Endodermal cell (in vitro differentiated cells): ENCODE data around the gene H3-3A. TPM values are rescaled to one million over a fixed set of nuclear protein-coding genes. Genes with fewer than 3 reads are reported as not detected.

ENCODE experiments used
- DNase-seq: peaks from one replicate; pipeline ENCODE4 v3.0.0-alpha.2; 2017
- H3K27ac ChIP-seq: 2 replicates; pipeline ENCODE4 v1.5.1; 2013; ENCODE audit warnings: mild to moderate bottlenecking, low read depth, low read length, moderate library complexity
- H3K27me3 ChIP-seq: 2 replicates; pipeline ENCODE4 v1.6.1; 2013; ENCODE audit warnings: mild to moderate bottlenecking, low read length, moderate library complexity; ENCODE audit not compliant: insufficient read depth, control insufficient read depth, poor library complexity, severe bottlenecking
- H3K36me3 ChIP-seq: 2 replicates; pipeline ENCODE4 v1.7.0; 2013; ENCODE audit warnings: mild to moderate bottlenecking, low read length, moderate library complexity; ENCODE audit not compliant: control insufficient read depth, insufficient read depth
- H3K4me1 ChIP-seq: one replicate; pipeline ENCODE4 v1.7.0; 2013; ENCODE audit warnings: low read length; ENCODE audit not compliant: control insufficient read depth, insufficient read depth
- H3K4me3 ChIP-seq: 2 replicates; pipeline ENCODE4 v1.5.1; 2013; ENCODE audit warnings: mild to moderate bottlenecking, low read length, moderate library complexity
- H3K9ac ChIP-seq: 2 replicates; pipeline ENCODE4 v1.6.1; 2013; ENCODE audit warnings: mild to moderate bottlenecking, low read length, moderate library complexity; ENCODE audit not compliant: poor library complexity, severe bottlenecking; ENCODE audit errors: extremely low read depth
- H3K9me3 ChIP-seq: 2 replicates; pipeline ENCODE4 v1.6.1; 2013; ENCODE audit warnings: mild to moderate bottlenecking, low read length, moderate library complexity; ENCODE audit not compliant: control insufficient read depth
- H3K27ac Mint-ChIP-seq: 2 replicates; pipeline ENCODE4 v1.8.0; 2020; ENCODE audit warnings: mixed read lengths
- H3K27me3 Mint-ChIP-seq: 2 replicates; pipeline ENCODE4 v1.8.0; 2021; ENCODE audit warnings: mild to moderate bottlenecking, mixed read lengths; ENCODE audit not compliant: insufficient read depth
- H3K36me3 Mint-ChIP-seq: 2 replicates; pipeline ENCODE4 v1.8.0; 2020; ENCODE audit warnings: low read depth, mixed read lengths
- H3K4me1 Mint-ChIP-seq: 2 replicates; pipeline ENCODE4 v1.8.0; 2020; ENCODE audit warnings: mixed read lengths
- H3K4me3 Mint-ChIP-seq: 2 replicates; pipeline ENCODE4 v1.8.0; 2020; ENCODE audit warnings: mild to moderate bottlenecking, moderate library complexity, mixed read lengths
- H3K9me3 Mint-ChIP-seq: 2 replicates; pipeline ENCODE4 v1.8.0; 2020; ENCODE audit warnings: mild to moderate bottlenecking, mixed read lengths
- CTCF ChIP-seq: fragments of 200-600 bp; sonication (generic); conservative IDR thresholded peaks from 2 replicates; pipeline ENCODE4 v1.5.0; 2021; ENCODE audit warnings: antibody characterized with exemption, mild to moderate bottlenecking
- WGBS, 2 experiments: methylation state at CpG; one replicate each; pipeline versions ENCODE4 v1.1.5 to v1.1.7; 2013; ENCODE audit warnings: missing lambda C conversion rate in 2 of 2, mixed read lengths in 1 of 2; ENCODE audit not compliant: insufficient coverage in 1 of 2, insufficient read length in 1 of 2; 5-methylcytosine and 5-hydroxymethylcytosine counted together
- total RNA-seq, 2 donors: library from RNA; stranded (reverse); fragmentation: NEBNext Ultra II Directional in 1 of 2; extraction: Animal tissue kit (Norgen Biotek cat#: 25700) in 1 of 2; gene quantifications; 2 replicates in 1 of 2; 3 replicates in 1 of 2; pipeline ENCODE4 v1.2.1, GENCODE V29; 2021

H3-3A gene
- total RNA-seq, 2 donors from 2014 or later, result 733 to 829 TPM

DNA sequence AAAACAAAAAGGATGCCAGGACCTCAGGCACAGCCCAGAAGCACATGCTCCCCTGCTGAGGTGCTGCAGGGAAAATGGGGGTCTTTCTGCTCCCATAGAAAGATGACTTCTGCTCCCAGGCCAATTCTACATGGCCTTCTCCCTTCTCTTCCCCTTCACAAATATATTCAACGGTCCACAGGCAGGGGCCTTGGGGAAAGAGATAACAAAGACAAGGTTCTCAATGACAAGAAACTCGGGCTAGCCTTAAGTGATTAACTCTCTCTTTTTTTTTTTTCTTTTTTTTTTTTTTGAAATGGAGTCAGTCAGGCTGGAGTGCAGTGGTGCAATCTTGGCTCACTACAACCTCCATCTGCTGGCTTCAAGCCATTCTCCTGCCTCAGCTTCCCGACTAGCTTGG is 54.2 kb downstream of the H3-3A start:
- Histone ChIP-seq H3K9ac (no peak overlapping the region), H3K4me1 (peaks cover 11% of the 10 kb centered on the region), H3K27ac (no peak overlapping the region), H3K4me3 (no peak overlapping the region), H3K9me3 (no peaks in the 10 kb centered on the region), H3K36me3 (no peaks in the 10 kb centered on the region), H3K27me3 (peaks cover 11% of the 10 kb centered on the region)
- TF ChIP-seq CTCF, result no peak
- H3K36me3 Mint-ChIP-seq, result no peaks in the 10 kb centered on the region
- WGBS, 2 experiments, result 77 to 96% methylated on average over 3 of the region's 3 CpGs
- peaks cover 11% of the 10 kb centered on the region for H3K9me3 Mint-ChIP-seq
- H3K27ac Mint-ChIP-seq, result no peak overlapping the region
- no peak overlapping the region for H3K4me3 Mint-ChIP-seq
- peaks cover 10% of the 10 kb centered on the region for H3K4me1 Mint-ChIP-seq
- H3K27me3 Mint-ChIP-seq, result peaks cover 41% of the 10 kb centered on the region
- DNase-seq, result no peak

DNA sequence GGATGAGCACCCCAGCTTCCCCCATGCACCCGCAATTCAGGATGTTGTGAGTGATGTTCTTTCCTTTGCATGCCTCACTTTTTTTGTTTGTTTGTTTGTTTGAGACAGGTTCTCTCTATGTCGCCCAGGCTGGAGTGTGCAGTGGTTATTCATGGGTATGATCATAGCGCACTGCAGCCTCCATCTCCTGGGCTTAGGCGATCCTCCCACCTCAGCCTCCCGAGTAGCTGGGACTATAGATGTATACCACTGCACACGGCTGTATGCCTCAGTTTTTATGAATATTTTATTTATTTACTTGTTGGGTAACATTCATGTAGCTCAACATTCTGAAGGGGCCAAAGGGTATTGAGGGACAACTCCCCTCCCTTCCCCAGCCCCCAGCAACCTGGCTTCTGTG is 54.8 kb downstream of the H3-3A start:
- peaks cover 38% of the 10 kb centered on the region for H3K27me3 Mint-ChIP-seq
- Histone ChIP-seq H3K4me1 (peaks cover 4% of the 10 kb centered on the region), H3K27me3 (peaks cover 11% of the 10 kb centered on the region), H3K9me3 (no peaks in the 10 kb centered on the region), H3K36me3 (no peaks in the 10 kb centered on the region), H3K27ac (no peak overlapping the region), H3K4me3 (no peak overlapping the region), H3K9ac (no peak overlapping the region)
- H3K9me3 Mint-ChIP-seq, result peaks cover 11% of the 10 kb centered on the region
- 96 to 100% methylated on average over 2 to 6 of the region's 6 CpGs for WGBS, 2 experiments
- DNase-seq, result no peak
- H3K4me3 Mint-ChIP-seq, result no peak overlapping the region
- peaks cover 7% of the 10 kb centered on the region for H3K4me1 Mint-ChIP-seq
- no peaks in the 10 kb centered on the region for H3K36me3 Mint-ChIP-seq
- no peak overlapping the region for H3K27ac Mint-ChIP-seq
- TF ChIP-seq CTCF, result no peak

DNA sequence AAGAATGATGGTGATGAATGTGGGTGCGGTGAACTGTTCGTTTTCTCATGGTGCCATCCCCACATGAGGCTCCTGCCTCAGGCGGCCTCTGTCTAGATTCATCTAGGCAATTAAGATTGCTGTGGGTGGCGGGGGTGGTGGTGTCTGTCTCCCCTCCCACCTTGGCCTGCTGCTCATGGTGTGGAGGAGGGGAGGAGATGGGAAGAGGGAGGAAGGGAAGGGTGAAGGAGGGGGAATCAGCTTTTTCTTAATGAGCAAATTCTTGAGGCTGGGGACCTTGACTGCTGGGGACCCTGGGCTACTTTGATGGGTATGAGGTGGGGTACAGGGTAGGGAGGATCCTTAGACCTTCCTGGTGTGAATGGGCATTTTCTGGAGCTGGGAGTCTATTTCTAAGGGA is 55.8 kb downstream of the H3-3A start:
- H3K4me3 Mint-ChIP-seq, result no peak overlapping the region
- Histone ChIP-seq H3K4me3 (no peak overlapping the region), H3K9ac (no peak overlapping the region), H3K9me3 (no peaks in the 10 kb centered on the region), H3K27me3 (peaks cover 11% of the 10 kb centered on the region), H3K27ac (no peak overlapping the region), H3K4me1 (no peaks in the 10 kb centered on the region), H3K36me3 (no peaks in the 10 kb centered on the region)
- H3K27me3 Mint-ChIP-seq, result peaks cover 34% of the 10 kb centered on the region
- peaks cover 5% of the 10 kb centered on the region for H3K4me1 Mint-ChIP-seq
- no peaks in the 10 kb centered on the region for H3K36me3 Mint-ChIP-seq
- no peak for DNase-seq
- TF ChIP-seq CTCF, result no peak
- 90% methylated on average over 4 of the region's 4 CpGs; no CpG with 5 or more reads in 1 of the 2 experiments for WGBS, 2 experiments
- no peak overlapping the region for H3K27ac Mint-ChIP-seq
- H3K9me3 Mint-ChIP-seq, result peaks cover 10% of the 10 kb centered on the region
